AG09319 (cell line): Measurements from ENCODE around the gene CACNA2D3.

ENCODE experiments used
- DNase-seq: peaks from one replicate; pipeline ENCODE4 v3.0.0-alpha.2; 2010; ENCODE audit warnings: low read depth; ENCODE audit errors: extremely low read depth
- CTCF ChIP-seq: IDR thresholded peaks from 2 replicates; pipeline ENCODE4 v1.5.1; 2011; ENCODE audit warnings: low read depth, mild to moderate bottlenecking, inconsistent platforms, low read length, moderate library complexity

Gene CACNA2D3

GRCh38 chr3:54985856-54986255 lies 863.5 kb downstream of the CACNA2D3 start:
- no peak for DNase-seq
- TF ChIP-seq CTCF: no peak

GRCh38 chr3:54986294-54986693 lies 863.9 kb downstream of the CACNA2D3 start:
- no peak for TF ChIP-seq CTCF
- no peak for DNase-seq

GRCh38 chr3:54987719-54988118 lies 865.4 kb downstream of the CACNA2D3 start:
- TF ChIP-seq CTCF: no peak
- no peak for DNase-seq

GRCh38 chr3:54988302-54988837 lies 866.0 kb downstream of the CACNA2D3 start:
- DNase-seq: no peak
- no peak for TF ChIP-seq CTCF

GRCh38 chr3:54988838-54989630 lies 866.7 kb downstream of the CACNA2D3 start:
- peak; percentile 67 for DNase-seq
- no peak for TF ChIP-seq CTCF

- no peak for TF ChIP-seq CTCF
- DNase-seq: no peak
These were observed 871.8 kb downstream of the CACNA2D3 start for GRCh38 chr3:54994111-54994513.

GRCh38 chr3:54999159-54999558 lies 876.8 kb downstream of the CACNA2D3 start:
- TF ChIP-seq CTCF: peak; percentile 15
- no peak for DNase-seq
